Hepatocyte (in vitro differentiated cells): ENCODE results near the gene SMCP.

Source experiments
- EZH2 ChIP-seq: fragments of 200-600 bp; sonication (generic); IDR thresholded peaks from 2 replicates; pipeline ENCODE4 v1.6.1; 2016; ENCODE audit warnings: antibody characterized with exemption, mild to moderate bottlenecking, borderline replicate concordance
- TF ChIP-seq, protein P1 (sequence below): fragments of 200-600 bp; sonication (generic); IDR thresholded peaks from 2 replicates; pipeline ENCODE4 v1.5.1; 2016; ENCODE audit warnings: antibody characterized with exemption, mild to moderate bottlenecking; ENCODE audit not compliant: poor library complexity

GRCh38 chr1:152842556-152842955 lies 35.6 kb upstream of the SMCP start, which contains the start of gene LCE6A:
- TF ChIP-seq, protein P1, sequence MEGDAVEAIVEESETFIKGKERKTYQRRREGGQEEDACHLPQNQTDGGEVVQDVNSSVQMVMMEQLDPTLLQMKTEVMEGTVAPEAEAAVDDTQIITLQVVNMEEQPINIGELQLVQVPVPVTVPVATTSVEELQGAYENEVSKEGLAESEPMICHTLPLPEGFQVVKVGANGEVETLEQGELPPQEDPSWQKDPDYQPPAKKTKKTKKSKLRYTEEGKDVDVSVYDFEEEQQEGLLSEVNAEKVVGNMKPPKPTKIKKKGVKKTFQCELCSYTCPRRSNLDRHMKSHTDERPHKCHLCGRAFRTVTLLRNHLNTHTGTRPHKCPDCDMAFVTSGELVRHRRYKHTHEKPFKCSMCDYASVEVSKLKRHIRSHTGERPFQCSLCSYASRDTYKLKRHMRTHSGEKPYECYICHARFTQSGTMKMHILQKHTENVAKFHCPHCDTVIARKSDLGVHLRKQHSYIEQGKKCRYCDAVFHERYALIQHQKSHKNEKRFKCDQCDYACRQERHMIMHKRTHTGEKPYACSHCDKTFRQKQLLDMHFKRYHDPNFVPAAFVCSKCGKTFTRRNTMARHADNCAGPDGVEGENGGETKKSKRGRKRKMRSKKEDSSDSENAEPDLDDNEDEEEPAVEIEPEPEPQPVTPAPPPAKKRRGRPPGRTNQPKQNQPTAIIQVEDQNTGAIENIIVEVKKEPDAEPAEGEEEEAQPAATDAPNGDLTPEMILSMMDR = no peak
- TF ChIP-seq EZH2 = no peak
